Trophoblast cell (in vitro differentiated cells and primary cell): ENCODE data around the gene RBBP5.

Experiments used
- DNase-seq, 2 donors: peaks; one replicate each; pipeline ENCODE4 v3.0.0-alpha.2; 2016
- H2AFZ ChIP-seq: 2 replicates; pipeline ENCODE4 v1.6.1; 2013; ENCODE audit warnings: low read length, moderate library complexity, mild to moderate bottlenecking; ENCODE audit not compliant: insufficient read depth, poor library complexity
- H2AK5ac ChIP-seq: 2 replicates; pipeline ENCODE4 v1.6.1; 2013; ENCODE audit warnings: mild to moderate bottlenecking, low read length
- H2BK120ac ChIP-seq: 2 replicates; pipeline ENCODE4 v1.6.1; 2013; ENCODE audit warnings: low read length, mild to moderate bottlenecking, moderate library complexity; ENCODE audit not compliant: insufficient read depth, poor library complexity
- H2BK12ac ChIP-seq: 2 replicates; pipeline ENCODE4 v1.6.1; 2013; ENCODE audit warnings: mild to moderate bottlenecking, low read length, moderate library complexity
- H2BK5ac ChIP-seq: 2 replicates; pipeline ENCODE4 v1.6.1; 2013; ENCODE audit warnings: low read length, low read depth, moderate library complexity, mild to moderate bottlenecking; ENCODE audit not compliant: poor library complexity
- H3K14ac ChIP-seq: 2 replicates; pipeline ENCODE4 v1.6.1; 2013; ENCODE audit warnings: mild to moderate bottlenecking, low read length
- H3K18ac ChIP-seq: 2 replicates; pipeline ENCODE4 v1.6.1; 2013; ENCODE audit warnings: mild to moderate bottlenecking, low read length
- H3K23ac ChIP-seq: 2 replicates; pipeline ENCODE4 v1.6.1; 2013; ENCODE audit warnings: low read length
- H3K27ac ChIP-seq: 2 replicates; pipeline ENCODE4 v1.5.1; 2013; ENCODE audit warnings: low read depth, mild to moderate bottlenecking, inconsistent platforms, low read length, moderate library complexity
- H3K27me3 ChIP-seq: 2 replicates; pipeline ENCODE4 v1.6.1; 2013; ENCODE audit warnings: inconsistent platforms, mild to moderate bottlenecking, low read length, moderate library complexity; ENCODE audit not compliant: insufficient read depth
- H3K36me3 ChIP-seq, 2 experiments: 1 replicate in 1 of 2; 2 replicates in 1 of 2; pipeline ENCODE4 v1.6.1; 2013; ENCODE audit warnings: low read length in 2 of 2, mild to moderate bottlenecking in 2 of 2, moderate library complexity in 1 of 2; ENCODE audit not compliant: insufficient read depth in 2 of 2, control insufficient read depth in 1 of 2
- H3K4ac ChIP-seq: 2 replicates; pipeline ENCODE4 v1.6.1; 2013; ENCODE audit warnings: low read depth, mild to moderate bottlenecking, low read length, moderate library complexity
- H3K4me1 ChIP-seq, 2 experiments: 1 replicate in 1 of 2; 2 replicates in 1 of 2; pipeline ENCODE4 v1.6.1; 2013; ENCODE audit warnings: low read length in 2 of 2, mild to moderate bottlenecking in 2 of 2, moderate library complexity in 1 of 2; ENCODE audit not compliant: insufficient read depth in 2 of 2, control insufficient read depth in 1 of 2
- H3K4me2 ChIP-seq: 2 replicates; pipeline ENCODE4 v1.6.1; 2013; ENCODE audit warnings: inconsistent platforms, mild to moderate bottlenecking, low read length, moderate library complexity
- H3K4me3 ChIP-seq: 2 replicates; pipeline ENCODE4 v1.5.1; 2013; ENCODE audit warnings: mild to moderate bottlenecking, low read depth, low read length, inconsistent platforms
- H3K79me1 ChIP-seq: one replicate; pipeline ENCODE4 v1.6.1; 2013; ENCODE audit warnings: low read length
- H3K79me2 ChIP-seq: 2 replicates; pipeline ENCODE4 v1.6.1; 2013; ENCODE audit warnings: low read length, mild to moderate bottlenecking; ENCODE audit not compliant: control insufficient read depth, insufficient read depth, poor library complexity
- H3K9ac ChIP-seq: 2 replicates; pipeline ENCODE4 v1.6.1; 2013; ENCODE audit warnings: mild to moderate bottlenecking, low read length
- H3K9me3 ChIP-seq: 2 replicates; pipeline ENCODE4 v1.6.1; 2013; ENCODE audit warnings: low read depth, mild to moderate bottlenecking, control low read depth, inconsistent platforms, low read length; ENCODE audit not compliant: insufficient read depth
- H4K12ac ChIP-seq: 2 replicates; pipeline ENCODE4 v1.6.1; 2013; ENCODE audit warnings: low read depth, mild to moderate bottlenecking, low read length, moderate library complexity
- H4K8ac ChIP-seq: 2 replicates; pipeline ENCODE4 v1.6.1; 2013; ENCODE audit warnings: low read depth, mild to moderate bottlenecking, low read length, moderate library complexity
- H4K91ac ChIP-seq: one replicate; pipeline ENCODE4 v1.6.1; 2013; ENCODE audit warnings: low read depth, mild to moderate bottlenecking, low read length, moderate library complexity
- WGBS: extraction: QIAGEN DNeasy Blood & Tissue Kit; methylation state at CpG from one replicate; pipeline ENCODE4 v1.1.7; 2013; ENCODE audit warnings: missing lambda C conversion rate; ENCODE audit not compliant: insufficient read length, insufficient coverage; ENCODE audit errors: extremely low coverage; 5-methylcytosine and 5-hydroxymethylcytosine counted together

The RBBP5 gene

GRCh38 chr1:205108464-205108863 is 13.3 kb downstream of the RBBP5 start:
- H3K4me2 ChIP-seq, result no peak overlapping the region
- H4K91ac ChIP-seq, result no peak overlapping the region
- no peaks in the 10 kb centered on the region for H3K9me3 ChIP-seq
- DNase-seq, result no peak
- H3K27me3 ChIP-seq, result no peaks in the 10 kb centered on the region
- H3K18ac ChIP-seq, result no peak overlapping the region
- H2BK5ac ChIP-seq, result no peak overlapping the region
- no peaks in the 10 kb centered on the region for H3K79me2 ChIP-seq
- no peak overlapping the region for H3K4ac ChIP-seq
- H2BK120ac ChIP-seq, result no peak overlapping the region
- H3K4me1 ChIP-seq, result no peaks in the 10 kb centered on the region
- H3K27ac ChIP-seq, result no peak overlapping the region
- H3K4me3 ChIP-seq, result no peak overlapping the region
- no peaks in the 10 kb centered on the region for H3K79me1 ChIP-seq
- no peak overlapping the region for H4K8ac ChIP-seq
- WGBS, result no CpG with 5 or more reads among the region's 4 CpGs
- H2BK12ac ChIP-seq, result no peak overlapping the region
- H2AFZ ChIP-seq, result no peak overlapping the region
- H3K14ac ChIP-seq, result no peak overlapping the region
- no peak overlapping the region for H4K12ac ChIP-seq
- H2AK5ac ChIP-seq, result no peak overlapping the region
- no peak overlapping the region for H3K23ac ChIP-seq
- H3K9ac ChIP-seq, result no peak overlapping the region
- H3K36me3 ChIP-seq, result peaks cover 19 to 28% of the 10 kb centered on the region in 2 experiments

DNA sequence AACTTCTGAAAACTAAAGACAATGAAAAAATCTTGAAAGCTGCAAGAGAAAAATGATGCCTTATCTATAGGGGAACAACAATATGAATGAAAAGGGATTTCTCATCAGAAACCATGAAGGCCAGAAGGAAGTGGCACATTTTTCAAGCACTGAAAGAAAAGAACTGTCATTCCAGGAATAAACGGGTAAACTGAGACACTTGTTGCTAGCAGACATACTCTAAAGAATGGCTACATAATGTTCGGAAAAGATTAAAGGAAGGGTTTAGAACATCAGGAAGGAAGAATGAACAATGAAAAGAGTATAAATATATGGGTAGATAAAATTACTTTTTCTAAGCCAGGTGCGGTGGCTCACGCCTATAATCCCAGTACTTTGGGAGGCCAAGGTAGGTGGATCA is 14.5 kb downstream of the RBBP5 start:
- H2AFZ ChIP-seq, result no peak overlapping the region
- no peak overlapping the region for H2AK5ac ChIP-seq
- H3K27ac ChIP-seq, result no peak overlapping the region
- H2BK12ac ChIP-seq, result no peak overlapping the region
- no peak overlapping the region for H4K91ac ChIP-seq
- no peaks in the 10 kb centered on the region for H3K9me3 ChIP-seq
- peaks cover 21 to 25% of the 10 kb centered on the region in 2 experiments for H3K36me3 ChIP-seq
- H3K4me1 ChIP-seq, result no peaks in the 10 kb centered on the region
- no peak overlapping the region for H4K12ac ChIP-seq
- no peak overlapping the region for H3K4me2 ChIP-seq
- no peak overlapping the region for H3K18ac ChIP-seq
- H2BK5ac ChIP-seq, result no peak overlapping the region
- no peak overlapping the region for H3K14ac ChIP-seq
- H3K23ac ChIP-seq, result no peak overlapping the region
- no peak overlapping the region for H3K4me3 ChIP-seq
- no peak overlapping the region for H3K4ac ChIP-seq
- H2BK120ac ChIP-seq, result no peak overlapping the region
- DNase-seq, result no peak
- no peaks in the 10 kb centered on the region for H3K79me2 ChIP-seq
- WGBS, result no CpG with 5 or more reads among the region's 4 CpGs
- H3K79me1 ChIP-seq, result no peaks in the 10 kb centered on the region
- H3K9ac ChIP-seq, result no peak overlapping the region
- no peak overlapping the region for H4K8ac ChIP-seq
- H3K27me3 ChIP-seq, result no peaks in the 10 kb centered on the region

DNA sequence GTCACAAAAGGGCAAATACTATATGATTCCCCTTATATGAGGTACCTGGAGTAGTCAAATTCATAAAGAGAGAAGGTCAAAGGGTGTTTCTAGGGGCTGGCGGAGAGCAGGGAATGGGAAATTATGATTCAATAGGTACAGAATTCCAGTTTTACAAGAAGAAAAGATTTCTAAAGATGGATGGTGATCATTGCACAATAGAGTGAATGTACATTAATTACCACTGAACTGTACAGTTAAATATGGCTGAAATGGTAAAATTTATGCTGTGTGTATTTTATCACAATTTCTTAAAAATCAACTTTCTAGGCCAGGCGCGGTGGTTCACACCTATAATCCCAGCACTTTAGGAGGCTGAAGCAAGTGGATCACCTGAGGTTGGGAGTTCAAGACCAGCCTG is 19.4 kb downstream of the RBBP5 start:
- Histone ChIP-seq H2BK5ac (no peak overlapping the region), H4K12ac (no peak overlapping the region), H2AFZ (no peak overlapping the region), H3K4me3 (no peak overlapping the region), H3K9me3 (no peaks in the 10 kb centered on the region), H3K4me2 (no peak overlapping the region), H3K4ac (no peak overlapping the region), H2BK120ac (no peak overlapping the region), H3K79me1 (no peaks in the 10 kb centered on the region), H2AK5ac (no peak overlapping the region), H3K79me2 (no peaks in the 10 kb centered on the region), H3K23ac (no peak overlapping the region), H4K8ac (no peak overlapping the region), H3K36me3 (peaks cover 25 to 40% of the 10 kb centered on the region in 2 experiments), H3K27me3 (no peaks in the 10 kb centered on the region), H3K4me1 (no peaks in the 10 kb centered on the region), H3K9ac (no peak overlapping the region), H2BK12ac (no peak overlapping the region), H3K14ac (no peak overlapping the region), H4K91ac (no peak overlapping the region), H3K18ac (no peak overlapping the region), H3K27ac (no peak overlapping the region)
- no peak for DNase-seq
- no CpG with 5 or more reads among the region's 3 CpGs for WGBS

GRCh38 chr1:205098242-205098641 is 23.5 kb downstream of the RBBP5 start:
- no peak for DNase-seq
- H4K12ac ChIP-seq, result no peak overlapping the region
- H3K4me3 ChIP-seq, result no peak overlapping the region
- no peak overlapping the region for H2AFZ ChIP-seq
- H2BK12ac ChIP-seq, result no peak overlapping the region
- H3K14ac ChIP-seq, result no peak overlapping the region
- H3K79me2 ChIP-seq, result no peaks in the 10 kb centered on the region
- H2BK5ac ChIP-seq, result no peak overlapping the region
- H3K4me2 ChIP-seq, result no peak overlapping the region
- no peak overlapping the region for H3K4ac ChIP-seq
- H3K9ac ChIP-seq, result no peak overlapping the region
- H3K23ac ChIP-seq, result no peak overlapping the region
- H4K8ac ChIP-seq, result no peak overlapping the region
- H2BK120ac ChIP-seq, result no peak overlapping the region
- H3K27me3 ChIP-seq, result no peaks in the 10 kb centered on the region
- H3K4me1 ChIP-seq, result no peaks in the 10 kb centered on the region
- H3K79me1 ChIP-seq, result no peaks in the 10 kb centered on the region
- H4K91ac ChIP-seq, result no peak overlapping the region
- H3K36me3 ChIP-seq, result peaks cover 25 to 37% of the 10 kb centered on the region in 2 experiments
- no peak overlapping the region for H3K27ac ChIP-seq
- H3K9me3 ChIP-seq, result no peaks in the 10 kb centered on the region
- no peak overlapping the region for H3K18ac ChIP-seq
- H2AK5ac ChIP-seq, result no peak overlapping the region

- Histone ChIP-seq H4K8ac (no peak overlapping the region), H2AK5ac (no peak overlapping the region), H3K27me3 (no peaks in the 10 kb centered on the region), H3K9me3 (no peaks in the 10 kb centered on the region), H2BK12ac (no peak overlapping the region), H2AFZ (no peak overlapping the region), H3K79me2 (no peaks in the 10 kb centered on the region), H2BK120ac (no peak overlapping the region), H4K91ac (no peak overlapping the region), H3K9ac (no peak overlapping the region), H3K27ac (no peak overlapping the region), H3K4ac (no peak overlapping the region), H3K18ac (no peak overlapping the region), H3K79me1 (no peaks in the 10 kb centered on the region), H3K4me3 (no peak overlapping the region), H3K4me2 (no peak overlapping the region), H3K14ac (no peak overlapping the region), H4K12ac (no peak overlapping the region), H2BK5ac (no peak overlapping the region), H3K36me3 (peaks cover 23 to 39% of the 10 kb centered on the region in 2 experiments), H3K23ac (no peak overlapping the region), H3K4me1 (no peaks in the 10 kb centered on the region)
- DNase-seq, result no peak
Measured at GRCh38 chr1:205095422-205095821, 26.4 kb downstream of the RBBP5 start.
